ENCODE results near the gene MIR17HG. TPM values are rescaled to one million over a fixed set of nuclear protein-coding genes. Genes with fewer than 3 reads are reported as not detected.

Gene MIR17HG
- total RNA-seq, 4 donors from 2014 or later = 2.2 to 12.1 (median 6.4) TPM

DNA sequence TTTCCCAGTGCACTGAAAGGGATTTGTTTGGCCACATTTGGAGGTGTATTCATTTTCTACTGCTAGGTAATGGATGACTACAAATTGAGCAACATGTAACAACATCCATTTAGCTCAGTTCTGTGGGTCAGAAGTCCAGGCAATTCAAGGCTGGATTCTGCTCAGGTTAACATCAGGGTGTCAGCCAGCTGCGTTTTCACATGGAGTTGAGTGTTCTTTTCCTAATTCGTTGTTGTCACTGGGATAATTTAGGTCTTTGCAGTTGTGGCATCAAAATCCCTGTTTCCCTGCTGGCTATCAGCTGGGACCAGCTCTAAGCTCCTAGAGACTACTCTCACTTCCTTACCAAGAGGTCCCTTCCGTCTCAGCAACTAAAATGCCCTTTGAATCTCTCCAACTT, 25.4 kb downstream of the MIR17HG start:
- TF ChIP-seq POLR2A (IDR thresholded peaks at IDR 0.05) = no peak
- TF ChIP-seq, protein P1, sequence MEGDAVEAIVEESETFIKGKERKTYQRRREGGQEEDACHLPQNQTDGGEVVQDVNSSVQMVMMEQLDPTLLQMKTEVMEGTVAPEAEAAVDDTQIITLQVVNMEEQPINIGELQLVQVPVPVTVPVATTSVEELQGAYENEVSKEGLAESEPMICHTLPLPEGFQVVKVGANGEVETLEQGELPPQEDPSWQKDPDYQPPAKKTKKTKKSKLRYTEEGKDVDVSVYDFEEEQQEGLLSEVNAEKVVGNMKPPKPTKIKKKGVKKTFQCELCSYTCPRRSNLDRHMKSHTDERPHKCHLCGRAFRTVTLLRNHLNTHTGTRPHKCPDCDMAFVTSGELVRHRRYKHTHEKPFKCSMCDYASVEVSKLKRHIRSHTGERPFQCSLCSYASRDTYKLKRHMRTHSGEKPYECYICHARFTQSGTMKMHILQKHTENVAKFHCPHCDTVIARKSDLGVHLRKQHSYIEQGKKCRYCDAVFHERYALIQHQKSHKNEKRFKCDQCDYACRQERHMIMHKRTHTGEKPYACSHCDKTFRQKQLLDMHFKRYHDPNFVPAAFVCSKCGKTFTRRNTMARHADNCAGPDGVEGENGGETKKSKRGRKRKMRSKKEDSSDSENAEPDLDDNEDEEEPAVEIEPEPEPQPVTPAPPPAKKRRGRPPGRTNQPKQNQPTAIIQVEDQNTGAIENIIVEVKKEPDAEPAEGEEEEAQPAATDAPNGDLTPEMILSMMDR (IDR thresholded peaks at IDR 0.05) = no peak
- H3K27me3 ChIP-seq = no peaks in the 10 kb centered on the region
- no peak overlapping the region for H3K4me3 ChIP-seq (replicated peaks in 1 of 3)
- WGBS, 2 donors = 61 to 69% methylated on average over 3 of the region's 3 CpGs
- no peaks in the 10 kb centered on the region for H3K4me1 ChIP-seq
- H3K36me3 ChIP-seq = no peaks in the 10 kb centered on the region
- intact Hi-C loops (cut with DNase I) = no loop called here
- no peak for DNase-seq
- no peak overlapping the region for H3K27ac ChIP-seq
- H3K9me3 ChIP-seq = no peaks in the 10 kb centered on the region

DNA sequence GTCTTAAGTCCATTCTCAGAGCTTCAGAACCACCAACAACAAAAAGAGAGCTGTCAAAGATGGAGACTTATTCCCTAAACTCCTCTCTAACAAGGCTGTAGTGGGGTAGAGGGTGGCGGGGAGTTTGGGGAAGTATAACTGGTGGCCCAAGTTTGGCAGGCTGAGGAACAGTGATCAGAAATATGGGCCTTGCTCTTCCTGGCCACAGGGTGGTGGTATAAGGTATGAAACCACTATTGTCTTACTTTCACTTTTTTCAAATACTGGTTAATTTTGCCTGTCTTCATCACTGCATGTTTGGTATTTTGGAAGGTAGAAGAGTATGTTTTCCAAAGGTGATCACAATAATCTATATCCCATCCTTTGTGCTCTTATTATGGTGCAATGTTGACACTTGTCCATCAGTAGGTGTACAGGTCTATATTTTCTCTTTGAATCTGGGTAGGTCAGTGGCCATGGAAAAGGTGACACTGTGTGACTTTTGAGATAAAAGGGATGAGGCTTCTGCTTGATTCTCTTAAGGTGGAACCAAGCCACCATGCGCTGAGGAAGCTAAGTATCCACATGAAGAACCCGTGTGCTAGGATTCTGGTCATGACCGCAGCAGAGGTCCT, 27.7 kb downstream of the MIR17HG start:
- intact Hi-C loops (cut with DNase I) = no loop called here

DNA sequence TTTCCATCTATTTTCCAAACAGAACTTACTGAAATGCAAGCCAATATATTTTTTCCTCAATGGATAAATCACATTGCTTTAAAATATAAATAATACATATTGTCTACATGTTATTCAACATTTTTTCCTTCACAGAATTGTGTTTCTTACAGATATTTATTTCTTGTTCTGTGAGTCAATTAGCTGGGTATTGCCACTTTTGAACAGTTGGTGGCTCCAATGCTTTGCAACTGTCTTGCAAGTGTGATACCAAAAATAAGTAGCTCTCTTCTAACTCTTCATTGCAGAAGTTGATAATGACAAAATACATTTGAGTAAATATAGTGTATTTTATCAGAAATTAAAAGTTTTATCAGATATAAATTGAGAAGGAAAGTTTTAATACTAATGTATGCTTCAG, 33.9 kb downstream of the MIR17HG start:
- no peaks in the 10 kb centered on the region for H3K36me3 ChIP-seq
- H3K27me3 ChIP-seq = no peaks in the 10 kb centered on the region
- no peaks in the 10 kb centered on the region for H3K9me3 ChIP-seq
- TF ChIP-seq, protein P1 (IDR thresholded peaks at IDR 0.05) = peak in 4 of 6 experiments; percentile 11 to 48 (median 27)
- TF ChIP-seq POLR2A (IDR thresholded peaks at IDR 0.05) = no peak
- H3K4me1 ChIP-seq = no peaks in the 10 kb centered on the region
- H3K27ac ChIP-seq = no peak overlapping the region
- no peak overlapping the region for H3K4me3 ChIP-seq (replicated peaks in 1 of 3)
- intact Hi-C loops (cut with DNase I) = no loop called here
- no peak for DNase-seq

More for the DNA sequence above, 27.7 kb downstream of the MIR17HG start:
- Histone ChIP-seq H3K4me1 (no peaks in the 10 kb centered on the region), H3K4me3 (replicated peaks in 1 of 3) (no peak overlapping the region), H3K36me3 (no peaks in the 10 kb centered on the region), H3K27me3 (no peaks in the 10 kb centered on the region), H3K27ac (no peak overlapping the region), H3K9me3 (no peaks in the 10 kb centered on the region)
- no peak for DNase-seq
- WGBS, 2 donors = 87 to 92% methylated on average over 4 of the region's 4 CpGs
- TF ChIP-seq, protein P1 (IDR thresholded peaks at IDR 0.05) = peak in 3 of 6 experiments; percentile 38 to 44 (median 40)
- no peak for TF ChIP-seq POLR2A (IDR thresholded peaks at IDR 0.05)

DNA sequence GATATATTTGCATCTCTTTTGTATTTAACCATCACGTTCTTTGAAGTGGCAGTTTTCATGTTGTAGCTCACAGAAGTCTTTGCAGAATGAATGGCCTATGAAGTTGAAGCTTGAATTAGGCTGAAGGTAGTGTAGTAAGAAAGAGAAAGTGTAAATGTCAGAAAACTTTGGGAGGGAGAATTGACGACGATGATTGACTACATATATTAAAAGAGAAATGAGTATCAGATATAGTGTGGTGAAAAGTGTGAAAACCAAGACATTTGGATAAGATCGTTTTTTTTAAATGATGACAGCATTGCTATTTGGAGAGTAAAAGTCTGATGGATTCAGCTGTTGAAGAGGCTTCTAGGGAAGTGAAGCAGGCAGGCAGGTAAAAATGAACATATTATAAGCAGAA, 36.3 kb downstream of the MIR17HG start:
- TF ChIP-seq POLR2A (IDR thresholded peaks at IDR 0.05) = no peak
- TF ChIP-seq, protein P1 (IDR thresholded peaks at IDR 0.05) = no peak
- Histone ChIP-seq H3K4me3 (replicated peaks in 1 of 3) (no peak overlapping the region), H3K36me3 (no peaks in the 10 kb centered on the region), H3K27ac (no peak overlapping the region), H3K9me3 (no peaks in the 10 kb centered on the region), H3K27me3 (no peaks in the 10 kb centered on the region), H3K4me1 (no peaks in the 10 kb centered on the region)
- 84 to 86% methylated on average over 4 of the region's 4 CpGs for WGBS, 2 donors
- intact Hi-C loops (cut with DNase I) = no loop called here
- no peak for DNase-seq

DNA sequence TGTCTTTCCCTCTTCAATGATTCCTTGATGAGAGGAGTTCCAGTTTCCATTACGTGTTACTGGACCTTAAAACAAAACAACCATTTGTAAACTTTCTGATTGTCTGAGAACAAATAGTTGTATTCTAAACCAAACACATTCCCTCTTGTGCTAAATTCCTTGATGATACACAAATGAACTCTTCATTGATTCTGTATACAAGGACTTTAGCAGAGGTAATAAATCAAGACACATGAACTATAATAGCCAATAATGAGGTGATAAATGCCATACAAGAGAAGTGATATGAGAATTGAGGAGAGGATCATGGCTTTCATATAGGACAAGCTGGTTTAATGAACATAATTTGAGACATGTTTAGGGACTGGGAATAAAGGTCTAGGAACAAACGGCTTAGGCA, 37.4 kb downstream of the MIR17HG start:
- Histone ChIP-seq H3K4me1 (no peaks in the 10 kb centered on the region), H3K9me3 (no peaks in the 10 kb centered on the region), H3K27me3 (no peaks in the 10 kb centered on the region), H3K27ac (no peak overlapping the region), H3K36me3 (no peaks in the 10 kb centered on the region), H3K4me3 (replicated peaks in 1 of 3) (no peak overlapping the region)
- intact Hi-C loops (cut with DNase I) = no loop called here
- WGBS, 2 donors = 78% methylated on average over 2 of the region's 2 CpGs
- DNase-seq = no peak
- TF ChIP-seq, protein P1 (IDR thresholded peaks at IDR 0.05) = no peak
- no peak for TF ChIP-seq POLR2A (IDR thresholded peaks at IDR 0.05)

Data from thyroid gland (tissue), 4 donors.